ENCODE data around the gene TNNT3. TPM values are rescaled to one million over a fixed set of nuclear protein-coding genes. Genes with fewer than 3 reads are reported as not detected.
A peak's percentile ranks its signal among the peaks of the same experiment; 100 is the strongest.

The TNNT3 gene
- total RNA-seq, 3 donors from 2014 or later: 0.72 to 2.7 TPM; not detected in 1

- intact Hi-C loops (cut with DNase I, micrococcal nuclease): no loop called here
- ATAC-seq (peak; percentile 69), DNase-seq (peak in 2 of 3 donors; percentile 57 to 85)
- no peaks in the 10 kb centered on the region for H3K36me3 ChIP-seq (ENCODE audit: low read depth)
- H3K9me3 ChIP-seq: no peaks in the 10 kb centered on the region
- no peak for TF ChIP-seq CTCF (IDR thresholded peaks at IDR 0.05)
- H3K4me1 ChIP-seq (ENCODE audit: low read depth): no peaks in the 10 kb centered on the region
- no peak overlapping the region for H3K4me3 ChIP-seq
These were observed 30.1 kb upstream of the TNNT3 start for GRCh38 chr11:1889224-1889930.

- DNase-seq: no peak
- H3K36me3 ChIP-seq (ENCODE audit: low read depth): no peaks in the 10 kb centered on the region
These were observed 29.3 kb upstream of the TNNT3 start for GRCh38 chr11:1889941-1890855.

GRCh38 chr11:1890856-1891830, 28.4 kb upstream of the TNNT3 start:
- no peaks in the 10 kb centered on the region for H3K36me3 ChIP-seq (ENCODE audit: low read depth)
- ATAC-seq (peak; percentile 4), DNase-seq (peak in 1 of 3 donors; percentile 30)
- no peaks in the 10 kb centered on the region for H3K4me1 ChIP-seq (ENCODE audit: low read depth)
- TF ChIP-seq CTCF (IDR thresholded peaks at IDR 0.05): no peak
- intact Hi-C loops (cut with DNase I, micrococcal nuclease): no loop called here
- no peaks in the 10 kb centered on the region for H3K9me3 ChIP-seq
- H3K4me3 ChIP-seq: no peak overlapping the region

More at GRCh38 chr11:1889941-1890855, 29.3 kb upstream of the TNNT3 start:
- ATAC-seq: no peak
- intact Hi-C loops (cut with DNase I, micrococcal nuclease): no loop called here
- H3K4me1 ChIP-seq (ENCODE audit: low read depth): no peaks in the 10 kb centered on the region
- no peak for TF ChIP-seq CTCF (IDR thresholded peaks at IDR 0.05)
- no peaks in the 10 kb centered on the region for H3K9me3 ChIP-seq
- H3K4me3 ChIP-seq: no peak overlapping the region

- no peak within 1 kb of the TSS for H3K4me3 ChIP-seq
- no peaks in the 10 kb centered on the region for H3K4me1 ChIP-seq (ENCODE audit: low read depth)
- no peaks in the 10 kb centered on the region for H3K36me3 ChIP-seq (ENCODE audit: low read depth)
- no peak for TF ChIP-seq CTCF (IDR thresholded peaks at IDR 0.05)
- DNase-seq (no peak), ATAC-seq (no peak)
- intact Hi-C loops (cut with DNase I, micrococcal nuclease): loop anchor here in 1 of 2 donors (2.0 kb wide), 1 partner anchor 25 kb away; no protein-coding TSS in a partner anchor
- no peaks in the 10 kb centered on the region for H3K9me3 ChIP-seq
These were observed 27.7 kb upstream of the TNNT3 start, which contains the start of gene PRR33 for GRCh38 chr11:1891831-1892115. TSS of gene PRR33 (minus strand) at chr11:1891895. CDS start at chr11:1890584, 1,311 bp downstream.

GRCh38 chr11:1892116-1892515, 27.4 kb upstream of the TNNT3 start:
- intact Hi-C loops (cut with DNase I, micrococcal nuclease): loop anchor here in 1 of 2 donors (2.0 kb wide), 1 partner anchor 25 kb away; no protein-coding TSS in a partner anchor
- Histone ChIP-seq H3K4me3 (no peak overlapping the region), H3K9me3 (no peaks in the 10 kb centered on the region), H3K36me3 (ENCODE audit: low read depth) (no peaks in the 10 kb centered on the region), H3K4me1 (ENCODE audit: low read depth) (no peaks in the 10 kb centered on the region)
- ATAC-seq (no peak), DNase-seq (no peak)
- no peak for TF ChIP-seq CTCF (IDR thresholded peaks at IDR 0.05)
